Activated CD4-positive, alpha-beta T cell treated with anti-CD3 and anti-CD28 coated beads, Interleukin-2, amount 10 ng/mL, durations not matched to agents 7 days and 5 days (primary cell): ENCODE results near the gene IFNL1. TPM values are rescaled to one million over a fixed set of nuclear protein-coding genes. Genes with fewer than 3 reads are reported as not detected.

Source experiments
- CTCF ChIA-PET: fragments of 350-600 bp; sonication (Branson Sonifier 250); formaldehyde crosslinking; loops from one replicate; lab custom pipeline; 2021; ENCODE audit warnings: antibody characterized with exemption; lab: Charles Lee
- POLR2A ChIA-PET: fragments of 350-600 bp; sonication (Branson Sonifier 250); formaldehyde crosslinking; loops from one replicate; lab custom pipeline; 2021; ENCODE audit warnings: antibody characterized with exemption; lab: Charles Lee
- DNase-seq: peaks from one replicate; pipeline ENCODE4 v3.0.0-alpha.2; 2020
- H3K27ac Mint-ChIP-seq: one replicate; pipeline ENCODE4 v1.8.0; 2021; ENCODE audit warnings: mild to moderate bottlenecking, moderate library complexity, mixed read lengths
- H3K27me3 Mint-ChIP-seq: one replicate; pipeline ENCODE4 v1.8.0; 2021; ENCODE audit warnings: mixed read lengths
- H3K36me3 Mint-ChIP-seq: one replicate; pipeline ENCODE4 v1.8.0; 2021; ENCODE audit warnings: low read depth, mixed read lengths
- H3K4me1 Mint-ChIP-seq: one replicate; pipeline ENCODE4 v1.8.0; 2021; ENCODE audit warnings: mixed read lengths
- H3K4me3 Mint-ChIP-seq: one replicate; pipeline ENCODE4 v1.8.0; 2021; ENCODE audit warnings: mild to moderate bottlenecking, moderate library complexity, mixed read lengths
- H3K9me3 Mint-ChIP-seq: one replicate; pipeline ENCODE4 v1.8.0; 2021; ENCODE audit warnings: mixed read lengths
- total RNA-seq, 2 experiments: library from RNA; stranded (reverse); gene quantifications; one replicate each; pipeline ENCODE4 v1.2.3, GENCODE V29; 2021

Gene IFNL1
- total RNA-seq, 2 experiments from 2014 or later: not detected

GRCh38 chr19:39282021-39282420, 14.2 kb upstream of the IFNL1 start:
- DNase-seq: no peak
- CTCF ChIA-PET: interaction anchor here (1.7 kb wide), 1 partner anchor 14 kb away, joined by 5 read pairs; the partner anchor contains the start of gene IFNL1
- H3K9me3 Mint-ChIP-seq: peaks cover 4% of the 10 kb centered on the region
- H3K27me3 Mint-ChIP-seq: peaks cover 22% of the 10 kb centered on the region
- no peaks in the 10 kb centered on the region for H3K4me1 Mint-ChIP-seq
- POLR2A ChIA-PET: no interaction called here
- no peak overlapping the region for H3K4me3 Mint-ChIP-seq
- H3K36me3 Mint-ChIP-seq: no peaks in the 10 kb centered on the region
- no peak overlapping the region for H3K27ac Mint-ChIP-seq

GRCh38 chr19:39284032-39284431, 12.2 kb upstream of the IFNL1 start:
- no peak overlapping the region for H3K4me3 Mint-ChIP-seq
- ChIA-PET POLR2A (no interaction called here), CTCF (no interaction called here)
- H3K4me1 Mint-ChIP-seq: no peaks in the 10 kb centered on the region
- H3K36me3 Mint-ChIP-seq: no peaks in the 10 kb centered on the region
- no peak for DNase-seq
- H3K27me3 Mint-ChIP-seq: peaks cover 34% of the 10 kb centered on the region
- peaks cover 4% of the 10 kb centered on the region for H3K9me3 Mint-ChIP-seq
- no peak overlapping the region for H3K27ac Mint-ChIP-seq

- Mint-ChIP-seq H3K36me3 (no peaks in the 10 kb centered on the region), H3K4me1 (peaks cover 25% of the 10 kb centered on the region), H3K27ac (no peak overlapping the region), H3K9me3 (no peaks in the 10 kb centered on the region), H3K27me3 (peaks cover 23% of the 10 kb centered on the region), H3K4me3 (no peak overlapping the region)
- no peak for DNase-seq
- CTCF ChIA-PET: interaction anchor here (0.6 kb wide), 1 partner anchor 1176 kb away, joined by 3 read pairs; no protein-coding TSS in a partner anchor
- POLR2A ChIA-PET: no interaction called here
Measured at GRCh38 chr19:39293394-39293793, 2.8 kb upstream of the IFNL1 start.

- Mint-ChIP-seq H3K9me3 (no peaks in the 10 kb centered on the region), H3K4me1 (peaks cover 42% of the 10 kb centered on the region), H3K4me3 (no peak overlapping the region), H3K36me3 (no peaks in the 10 kb centered on the region), H3K27ac (peak overlapping the region; percentile 15), H3K27me3 (peaks cover 9% of the 10 kb centered on the region)
- POLR2A ChIA-PET: interaction anchor here (0.6 kb wide), 1 partner anchor 37 kb away, joined by 3 read pairs; no protein-coding TSS in a partner anchor
- DNase-seq: no peak
- CTCF ChIA-PET: interaction anchor here (0.7 to 1.8 kb wide), 4 partner anchors 15 to 223 kb away, joined by 3 to 5 read pairs (median 3); no protein-coding TSS in a partner anchor
Measured at GRCh38 chr19:39296906-39297305, 699 bp downstream of the IFNL1 start.

- H3K27ac Mint-ChIP-seq: peak overlapping the region; percentile 76
- H3K4me1 Mint-ChIP-seq: peaks cover 42% of the 10 kb centered on the region
- H3K9me3 Mint-ChIP-seq: no peaks in the 10 kb centered on the region
- H3K27me3 Mint-ChIP-seq: peaks cover 11% of the 10 kb centered on the region
- CTCF ChIA-PET: interaction anchor here (0.6 to 0.8 kb wide), 2 partner anchors 35 to 100 kb away, joined by 3 read pairs; no protein-coding TSS in a partner anchor
- peak; percentile 78 for DNase-seq
- POLR2A ChIA-PET: no interaction called here
- H3K4me3 Mint-ChIP-seq: peak overlapping the region; percentile 49
- H3K36me3 Mint-ChIP-seq: no peaks in the 10 kb centered on the region
Measured at GRCh38 chr19:39297931-39298634, 1.9 kb downstream of the IFNL1 start.

- ChIA-PET CTCF (interaction anchor here (0.6 kb wide), 1 partner anchor 39 kb away, joined by 3 read pairs; no protein-coding TSS in a partner anchor), POLR2A (no interaction called here)
- Mint-ChIP-seq H3K27ac (peak overlapping the region; percentile 36), H3K36me3 (no peaks in the 10 kb centered on the region), H3K4me3 (peak overlapping the region; percentile 23), H3K27me3 (peaks cover 14% of the 10 kb centered on the region), H3K9me3 (no peaks in the 10 kb centered on the region), H3K4me1 (peaks cover 41% of the 10 kb centered on the region)
- DNase-seq: peak; percentile 36
Measured at GRCh38 chr19:39299404-39299803, 3.2 kb downstream of the IFNL1 start.

- CTCF ChIA-PET: no interaction called here
- no peak overlapping the region for H3K4me3 Mint-ChIP-seq
Measured at GRCh38 chr19:39299832-39300231, 3.6 kb downstream of the IFNL1 start.

GRCh38 chr19:39301021-39301420, 4.8 kb downstream of the IFNL1 start:
- Mint-ChIP-seq H3K27me3 (peaks cover 11% of the 10 kb centered on the region), H3K4me1 (peaks cover 40% of the 10 kb centered on the region), H3K36me3 (no peaks in the 10 kb centered on the region), H3K27ac (no peak overlapping the region), H3K4me3 (no peak overlapping the region), H3K9me3 (no peaks in the 10 kb centered on the region)
- POLR2A ChIA-PET: interaction anchor here (0.6 kb wide), 1 partner anchor 89 kb away, joined by 3 read pairs; no protein-coding TSS in a partner anchor
- CTCF ChIA-PET: interaction anchor here (0.6 to 1.1 kb wide), 5 partner anchors 8 to 373 kb away, joined by 3 to 5 read pairs (median 4); partner anchors contain the start of gene EID2B
- no peak for DNase-seq

More at GRCh38 chr19:39299832-39300231, 3.6 kb downstream of the IFNL1 start:
- DNase-seq: no peak
- H3K27ac Mint-ChIP-seq: peak overlapping the region; percentile 36
- POLR2A ChIA-PET: no interaction called here
- H3K9me3 Mint-ChIP-seq: no peaks in the 10 kb centered on the region
- H3K36me3 Mint-ChIP-seq: no peaks in the 10 kb centered on the region
- H3K27me3 Mint-ChIP-seq: peaks cover 12% of the 10 kb centered on the region
- peaks cover 41% of the 10 kb centered on the region for H3K4me1 Mint-ChIP-seq

- H3K4me1 Mint-ChIP-seq: peaks cover 34% of the 10 kb centered on the region
- peaks cover 11% of the 10 kb centered on the region for H3K27me3 Mint-ChIP-seq
- ChIA-PET POLR2A (no interaction called here), CTCF (interaction anchor here (0.7 to 1.1 kb wide), 5 partner anchors 123 to 372 kb away, joined by 3 to 5 read pairs (median 3); partner anchors contain the start of gene EID2B)
- no peak overlapping the region for H3K27ac Mint-ChIP-seq
- H3K9me3 Mint-ChIP-seq: no peaks in the 10 kb centered on the region
- no peaks in the 10 kb centered on the region for H3K36me3 Mint-ChIP-seq
- DNase-seq: no peak
- H3K4me3 Mint-ChIP-seq: no peak overlapping the region
Measured at GRCh38 chr19:39301562-39301961, 5.4 kb downstream of the IFNL1 start.

GRCh38 chr19:39303373-39304184, 7.4 kb downstream of the IFNL1 start:
- ChIA-PET CTCF (interaction anchor here (0.5 to 1.4 kb wide), 4 partner anchors 11 to 185 kb away, joined by 3 read pairs; no protein-coding TSS in a partner anchor), POLR2A (interaction anchor here (0.6 kb wide), 1 partner anchor 10 kb away, joined by 3 read pairs; no protein-coding TSS in a partner anchor)
- H3K27ac Mint-ChIP-seq: no peak overlapping the region
- H3K9me3 Mint-ChIP-seq: no peaks in the 10 kb centered on the region
- peaks cover 15% of the 10 kb centered on the region for H3K4me1 Mint-ChIP-seq
- DNase-seq: no peak
- peaks cover 4% of the 10 kb centered on the region for H3K36me3 Mint-ChIP-seq
- peaks cover 11% of the 10 kb centered on the region for H3K27me3 Mint-ChIP-seq
- no peak overlapping the region for H3K4me3 Mint-ChIP-seq

GRCh38 chr19:39304185-39304513, 7.9 kb downstream of the IFNL1 start:
- Mint-ChIP-seq H3K36me3 (peaks cover 4% of the 10 kb centered on the region), H3K4me1 (peaks cover 12% of the 10 kb centered on the region), H3K9me3 (no peaks in the 10 kb centered on the region), H3K27me3 (peaks cover 11% of the 10 kb centered on the region), H3K4me3 (no peak overlapping the region), H3K27ac (no peak overlapping the region)
- DNase-seq: no peak
- ChIA-PET CTCF (interaction anchor here (0.5 to 1.4 kb wide), 3 partner anchors 25 to 186 kb away, joined by 3 read pairs; no protein-coding TSS in a partner anchor), POLR2A (no interaction called here)

- Mint-ChIP-seq H3K27me3 (peaks cover 11% of the 10 kb centered on the region), H3K4me1 (peaks cover 5% of the 10 kb centered on the region), H3K36me3 (peaks cover 4% of the 10 kb centered on the region), H3K9me3 (no peaks in the 10 kb centered on the region), H3K27ac (no peak overlapping the region), H3K4me3 (no peak overlapping the region)
- ChIA-PET CTCF (interaction anchor here (1.4 kb wide), 1 partner anchor 26 kb away, joined by 3 read pairs; no protein-coding TSS in a partner anchor), POLR2A (no interaction called here)
- DNase-seq: no peak
Measured at GRCh38 chr19:39304701-39305571, 8.7 kb downstream of the IFNL1 start.
